IPS-NIHi7 (cell line): ENCODE results near the gene CBX8.
A peak's percentile ranks its signal among the peaks of the same experiment; 100 is the strongest.

ENCODE experiments used
- DNase-seq: peaks from one replicate; pipeline ENCODE4 v3.0.0; 2012; ENCODE audit warnings: mixed read lengths; ENCODE audit errors: extremely low spot score

CBX8 gene

GRCh38 chr17:79835470-79835899 lies 38.6 kb upstream of the CBX8 start:
- DNase-seq = peak; percentile 41

- DNase-seq = peak; percentile 51
Observed at GRCh38 chr17:79834565-79835469, 37.9 kb upstream of the CBX8 start.

GRCh38 chr17:79833744-79834564 lies 37.1 kb upstream of the CBX8 start:
- no peak for DNase-seq

GRCh38 chr17:79833110-79833450 lies 36.2 kb upstream of the CBX8 start:
- DNase-seq = no peak

- peak; percentile 50 for DNase-seq
Observed at GRCh38 chr17:79832218-79833109, 35.6 kb upstream of the CBX8 start.

DNA sequence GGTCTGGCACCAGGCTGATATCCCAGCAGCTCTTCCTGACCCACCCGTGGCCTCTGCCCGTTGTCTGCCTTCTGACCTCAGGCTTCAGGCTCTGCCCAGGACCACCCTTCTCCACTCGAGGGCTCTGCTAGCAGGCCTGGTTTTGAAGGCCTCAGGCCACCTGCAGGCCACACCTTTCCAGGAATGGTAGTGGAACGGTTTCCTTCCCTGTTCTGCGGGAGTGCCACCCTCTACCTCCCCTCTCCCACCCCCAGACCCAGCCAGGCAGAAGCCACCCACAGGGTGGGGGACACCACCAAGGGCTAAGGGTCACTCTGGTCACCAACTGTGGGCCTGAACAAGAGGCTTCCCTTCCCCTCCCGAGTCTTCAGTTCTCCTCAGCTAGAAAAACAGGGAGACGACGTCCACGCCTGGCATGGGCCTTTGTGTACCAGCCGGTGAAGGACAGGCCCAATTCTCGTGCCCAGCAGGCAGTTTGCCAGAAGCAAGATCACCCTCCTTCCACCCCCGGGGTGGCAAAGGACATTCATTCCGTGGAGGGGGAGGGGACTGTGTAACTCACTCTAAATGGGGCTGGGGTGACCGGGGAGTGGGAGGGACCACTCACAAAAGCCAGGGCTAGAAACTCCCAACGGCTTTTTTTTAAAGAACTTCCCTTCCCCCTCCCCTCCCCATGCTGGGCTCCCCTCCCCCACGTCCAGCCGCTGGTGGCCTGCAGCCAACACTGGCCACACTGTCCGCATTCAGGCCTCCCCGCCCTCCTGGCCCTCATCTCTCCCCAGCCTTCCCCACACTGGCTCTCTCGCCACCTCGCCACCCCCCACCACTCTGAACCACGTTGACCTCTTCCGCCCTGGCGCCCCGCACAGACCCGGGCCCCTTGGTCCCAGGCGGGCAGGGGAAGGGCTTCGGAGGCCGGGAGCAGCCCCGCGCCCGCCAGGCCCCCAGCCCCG lies 34.7 kb upstream of the CBX8 start:
- peak; percentile 27 for DNase-seq

DNA sequence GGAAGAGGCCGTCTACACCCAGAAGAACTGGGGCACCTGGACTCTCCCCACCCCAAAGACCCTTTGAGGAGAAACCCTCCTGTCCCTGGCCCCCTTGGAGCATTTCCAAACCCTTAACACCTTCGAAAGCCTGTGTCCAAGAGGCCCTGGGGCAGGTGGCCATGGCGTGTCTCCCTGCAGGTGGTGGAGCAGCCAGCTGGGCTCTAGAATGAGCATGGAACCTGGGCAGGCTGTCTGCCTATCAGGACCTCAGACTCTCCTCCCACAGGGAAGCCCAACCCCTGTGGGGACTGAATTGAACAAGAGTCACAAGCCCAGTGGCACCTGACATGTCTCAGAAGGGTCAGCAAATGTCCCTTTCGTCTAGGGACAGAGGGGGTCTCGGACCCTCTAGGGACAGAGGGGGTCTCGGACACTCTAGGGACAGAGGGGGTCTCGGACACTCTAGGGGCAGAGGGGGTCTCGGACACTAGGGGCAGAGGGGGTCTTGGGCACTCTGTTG lies 33.9 kb upstream of the CBX8 start:
- DNase-seq = no peak

DNA sequence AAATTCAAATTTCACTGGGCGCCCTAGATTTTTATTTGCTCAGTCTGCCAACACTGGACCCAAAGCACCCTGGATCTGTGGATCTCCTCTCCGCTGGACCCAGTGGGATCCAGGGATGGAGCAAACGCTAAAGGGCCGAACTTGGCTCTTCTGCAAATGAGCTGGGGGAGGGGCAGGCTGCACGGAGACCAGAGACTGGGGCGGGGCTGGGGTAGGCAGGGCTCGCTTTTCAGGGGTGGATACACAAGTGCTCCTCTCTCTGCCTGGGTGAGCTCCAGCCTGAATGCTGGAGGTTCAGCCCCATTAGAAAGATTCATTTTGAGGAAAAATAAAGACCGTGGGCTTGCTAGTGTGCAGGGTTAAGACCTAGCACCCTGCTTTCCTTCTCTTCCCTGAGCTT lies 33.4 kb upstream of the CBX8 start:
- DNase-seq = peak; percentile 35

DNA sequence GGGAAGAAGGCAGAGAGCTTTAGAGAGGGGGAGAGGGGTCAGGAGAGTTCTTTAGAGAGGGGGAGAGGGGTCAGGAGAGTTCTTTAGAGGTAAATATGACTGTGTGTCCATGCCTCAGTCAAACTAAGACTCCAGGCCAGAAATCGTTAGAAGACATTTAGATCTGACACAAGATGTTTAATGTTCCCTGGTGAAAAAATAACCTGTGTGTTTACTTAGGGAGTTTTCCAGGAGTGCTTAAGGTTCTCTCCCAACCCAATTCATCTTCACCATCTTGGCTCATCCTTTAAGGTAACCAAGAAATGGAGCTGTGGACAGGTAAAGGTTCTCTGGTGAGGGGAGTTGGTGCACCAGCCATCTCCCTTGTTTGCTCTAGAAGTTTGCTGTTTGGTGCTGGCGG lies 32.6 kb upstream of the CBX8 start:
- DNase-seq = no peak

GRCh38 chr17:79829004-79829403 lies 32.1 kb upstream of the CBX8 start:
- DNase-seq = no peak

DNA sequence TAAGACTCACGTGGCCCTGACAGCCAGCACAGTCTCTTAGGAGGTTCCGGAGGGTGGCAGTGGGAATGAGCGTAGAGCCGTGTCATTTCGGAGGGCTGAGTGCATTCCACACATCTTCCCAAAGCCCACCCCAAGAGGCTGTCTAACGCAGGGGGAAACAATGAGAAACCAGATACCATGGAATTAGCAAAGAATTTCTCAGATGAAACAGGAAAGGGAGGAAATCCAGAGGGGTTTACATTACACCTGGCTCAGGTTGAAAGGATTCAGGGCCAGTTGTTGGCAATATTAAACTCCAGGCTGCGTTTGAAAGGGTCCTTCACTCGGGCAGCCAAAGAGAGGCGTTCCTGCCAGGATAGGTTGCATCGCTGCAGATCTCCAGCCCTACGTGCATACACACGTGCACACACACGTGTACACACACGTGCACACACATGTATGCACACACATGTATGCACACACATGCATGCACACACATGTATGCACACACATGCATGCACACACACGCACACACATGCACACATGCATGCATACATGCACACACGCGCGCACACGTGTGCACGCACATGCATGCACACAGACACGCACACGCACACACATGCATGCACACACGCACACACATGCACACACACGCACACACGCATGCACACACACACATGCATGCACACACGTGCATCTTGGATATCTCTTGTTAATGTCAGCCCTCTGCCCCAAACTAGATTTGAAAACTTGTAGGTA lies 30.1 kb upstream of the CBX8 start:
- DNase-seq = no peak

- no peak for DNase-seq
Observed at GRCh38 chr17:79826204-79826680, 29.4 kb upstream of the CBX8 start.

DNA sequence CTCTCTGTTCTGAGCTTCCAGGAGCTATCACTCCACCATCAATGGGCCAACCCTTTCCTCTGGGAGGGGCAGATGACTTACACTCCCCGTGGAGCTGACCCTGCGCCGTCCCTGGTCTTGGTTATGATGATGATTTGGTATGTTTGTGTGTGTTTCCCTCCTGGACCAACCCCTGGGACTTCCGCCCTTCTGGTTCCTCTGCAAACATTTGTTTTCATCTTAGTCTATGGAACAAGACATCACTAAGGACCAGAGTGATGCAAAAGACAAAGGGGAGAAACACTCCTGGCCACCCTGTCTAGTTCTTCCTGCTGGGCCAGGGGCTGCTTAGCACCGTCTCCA lies 28.7 kb upstream of the CBX8 start:
- DNase-seq = no peak

DNA sequence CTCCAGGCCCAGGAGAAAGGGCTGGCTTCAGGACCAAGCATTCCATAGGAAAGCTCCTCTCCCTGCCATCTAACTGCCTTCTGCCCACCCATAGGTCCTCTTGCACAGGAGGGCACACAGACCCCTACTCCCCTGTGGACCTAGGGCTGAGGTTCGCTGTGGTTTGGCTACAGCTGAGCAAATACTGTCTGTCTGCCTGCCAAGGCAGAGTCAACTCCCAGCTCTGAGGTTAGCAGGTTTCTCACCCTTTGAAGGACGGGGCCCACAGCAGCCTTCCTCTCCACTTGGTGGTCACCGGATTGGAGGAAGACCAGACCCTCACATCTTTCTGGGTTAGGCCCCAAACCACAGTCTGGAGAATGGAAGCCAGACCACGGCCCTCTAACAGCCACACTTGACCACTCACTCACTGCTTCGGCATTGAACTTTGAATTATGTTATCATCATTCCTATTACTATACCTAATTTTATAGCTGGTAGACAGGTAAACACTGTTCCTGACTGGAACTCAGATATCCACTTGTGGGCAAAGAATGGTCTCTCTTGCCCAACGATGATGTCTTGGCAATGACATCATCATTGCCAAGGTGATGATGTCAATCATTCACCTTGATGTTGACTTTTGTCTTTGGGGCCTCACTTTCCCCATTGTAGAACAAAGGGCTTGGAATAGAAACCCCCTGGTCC lies 28.2 kb upstream of the CBX8 start:
- DNase-seq = no peak

DNA sequence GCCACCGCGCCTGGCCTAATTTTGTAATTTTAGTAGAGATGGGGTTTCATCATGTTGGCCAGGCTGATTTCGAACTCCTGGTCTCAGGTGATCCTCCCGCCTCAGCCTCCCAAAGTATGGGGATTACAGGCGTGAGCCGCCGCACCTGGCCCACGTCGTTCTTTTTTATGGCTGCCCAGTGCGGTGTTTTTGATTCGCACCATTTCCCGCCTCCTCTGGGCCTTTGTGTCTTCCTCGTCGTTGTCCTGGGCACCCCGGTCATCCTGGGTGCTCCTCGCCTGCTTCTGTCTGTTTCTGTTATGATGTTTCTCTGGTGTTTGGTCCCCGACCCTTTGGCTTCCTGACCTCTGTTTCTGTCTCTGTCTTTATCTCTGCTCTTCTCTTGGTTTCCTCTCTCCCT lies 27.4 kb upstream of the CBX8 start:
- no peak for DNase-seq

GRCh38 chr17:79822583-79823124 lies 25.8 kb upstream of the CBX8 start:
- DNase-seq = no peak

- no peak for DNase-seq
Observed at GRCh38 chr17:79821331-79822095, 24.6 kb upstream of the CBX8 start.

DNA sequence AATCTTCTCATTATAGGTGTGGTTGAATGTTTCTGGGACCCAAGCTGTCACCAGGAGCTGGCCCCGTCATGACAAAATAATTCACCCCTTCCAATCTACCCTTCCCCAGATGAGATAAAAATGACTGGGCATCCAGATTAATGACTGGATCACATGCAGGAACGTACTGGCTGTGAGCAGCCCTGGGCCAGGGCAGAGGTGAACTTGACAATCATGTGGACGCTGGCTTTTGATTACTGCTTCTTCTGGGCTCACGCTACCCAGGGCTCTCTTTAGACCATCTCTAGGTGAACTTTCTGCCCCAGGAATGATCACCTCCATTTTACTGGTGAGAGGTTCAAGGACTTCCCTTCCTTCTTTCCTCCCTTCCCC lies 24.1 kb upstream of the CBX8 start:
- DNase-seq = no peak
